A549 (cell line): ENCODE measurements around the gene ACKR1. TPM values are rescaled to one million over a fixed set of nuclear protein-coding genes. Genes with fewer than 3 reads are reported as not detected.

Experiments used
- ATAC-seq, 2 experiments: fragments of 200-7000 bp in 1 of 2; fragments of >200 bp in 1 of 2; cut with Nextera tagmentation in 1 of 2; cut with Tn5 transposase in 1 of 2; 3 replicates each; pipeline versions ENCODE4 v1.8.0 to v1.9.1; 2018 to 2020; ENCODE audit warnings: mild to moderate bottlenecking in 1 of 2, moderate library complexity in 1 of 2
- CTCF ChIA-PET: fragments of 300-600 bp; sonication (Branson Sonifier 250); formaldehyde crosslinking; extraction: SDS; loops from one replicate; lab custom pipeline; 2021; ENCODE audit warnings: antibody characterized with exemption, inconsistent platforms; lab: Yijun Ruan, JAX
- POLR2A ChIA-PET: fragments of 350-600 bp; formaldehyde crosslinking; extraction: SDS; loops from one replicate; lab custom pipeline; 2021; ENCODE audit warnings: antibody characterized with exemption, inconsistent platforms; lab: Yijun Ruan, JAX
- DNase-seq, 2 experiments: peaks; one replicate each; pipeline versions ENCODE4 v3.0.0 to v3.0.0-alpha.2; 2011 to 2016; ENCODE audit warnings: low read depth in 1 of 2, low spot score in 1 of 2
- FAIRE-seq: peaks from 2 replicates; lab custom pipeline; 2011; peaks lifted over from hg19 to GRCh38; lab: Jason Lieb, UNC
- H3K27ac ChIP-seq, 2 experiments: fragments of >200 bp; sonication (Bioruptor Twin); formaldehyde crosslinking; 3 replicates each; pipeline ENCODE4 v1.5.1; 2016 to 2017
- H3K4me1 ChIP-seq: fragments of >200 bp; sonication (Bioruptor Twin); formaldehyde crosslinking; 3 replicates; pipeline ENCODE4 v1.6.1; 2016
- H3K4me2 ChIP-seq: fragments of >200 bp; sonication (Bioruptor Twin); formaldehyde crosslinking; 3 replicates; pipeline ENCODE4 v1.6.1; 2016
- H3K4me3 ChIP-seq: fragments of >200 bp; sonication (Bioruptor Twin); formaldehyde crosslinking; 3 replicates; pipeline ENCODE4 v1.5.1; 2016
- H3K9me3 ChIP-seq: fragments of >200 bp; sonication (Bioruptor Twin); formaldehyde crosslinking; 3 replicates; pipeline ENCODE4 v1.6.1; 2016
- BHLHE40 ChIP-seq: IDR thresholded peaks from 2 replicates; pipeline ENCODE4 v1.6.1; 2012; ENCODE audit warnings: low read depth, low read length, inconsistent platforms
- CBX2 ChIP-seq: fragments of 200-600 bp; sonication (generic); IDR thresholded peaks from 2 replicates; pipeline ENCODE4 v1.6.1; 2016; ENCODE audit warnings: low read depth, mild to moderate bottlenecking, borderline replicate concordance
- CHD2 ChIP-seq: fragments of 150-350 bp; IDR thresholded peaks from 2 replicates; pipeline ENCODE4 v1.6.1; 2014; ENCODE audit warnings: low read length; ENCODE audit not compliant: partially characterized antibody
- CTCF ChIP-seq: fragments of >200 bp; sonication (Bioruptor Twin); formaldehyde crosslinking; IDR thresholded peaks from 3 replicates; pipeline ENCODE4 v1.5.1; 2016
- EP300 ChIP-seq, 2 experiments: fragments of >200 bp; sonication (Bioruptor Twin); formaldehyde crosslinking; IDR thresholded peaks; 2 replicates in 1 of 2; 3 replicates in 1 of 2; pipeline ENCODE4 v1.6.1; 2016 to 2017
- ESRRA ChIP-seq: fragments of 150-350 bp; IDR thresholded peaks from 2 replicates; pipeline ENCODE4 v1.6.1; 2014; ENCODE audit warnings: mild to moderate bottlenecking, low read length, borderline replicate concordance
- FOSB ChIP-seq: fragments of 250-450 bp; sonication (Bioruptor Pico); IDR thresholded peaks from 2 replicates; pipeline ENCODE4 v1.5.0; 2020; ENCODE audit warnings: mild to moderate bottlenecking, moderate library complexity
- FOSL2 ChIP-seq, 2 experiments: fragments of 450-650 bp in 1 of 2; fragments of >200 bp in 1 of 2; sonication (Bioruptor Twin) in 1 of 2; formaldehyde crosslinking; IDR thresholded peaks; 2 replicates each; pipeline versions ENCODE4 v1.5.0 to v1.6.1; 2016 to 2020; ENCODE audit warnings: mild to moderate bottlenecking in 1 of 2, moderate library complexity in 1 of 2
- GATA3 ChIP-seq: IDR thresholded peaks from 2 replicates; pipeline ENCODE4 v1.6.1; 2012; ENCODE audit warnings: borderline replicate concordance
- HEYL ChIP-seq: fragments of 250-450 bp; sonication (Bioruptor Pico); IDR thresholded peaks from 2 replicates; pipeline ENCODE4 v1.8.0; 2021; ENCODE audit warnings: mild to moderate bottlenecking, moderate library complexity
- JUNB ChIP-seq: fragments of >200 bp; sonication (Bioruptor Twin); formaldehyde crosslinking; IDR thresholded peaks from 2 replicates; pipeline ENCODE4 v1.6.1; 2016
- KDM5A ChIP-seq: fragments of 200-600 bp; sonication (generic); IDR thresholded peaks from 2 replicates; pipeline ENCODE4 v1.6.1; 2016; ENCODE audit warnings: antibody characterized with exemption, mild to moderate bottlenecking
- MAZ ChIP-seq: fragments of 150-350 bp; IDR thresholded peaks from 2 replicates; pipeline ENCODE4 v1.6.1; 2014; ENCODE audit warnings: antibody characterized with exemption, low read depth, low read length, borderline replicate concordance
- NFE2L2 ChIP-seq: fragments of 150-350 bp; conservative IDR thresholded peaks from 2 replicates; pipeline ENCODE4 v1.6.1; 2014; ENCODE audit warnings: low read length
- RAD21 ChIP-seq, 2 experiments: fragments of >200 bp in 1 of 2; sonication (Bioruptor Twin) in 1 of 2; formaldehyde crosslinking in 1 of 2; IDR thresholded peaks in 1 of 2; conservative IDR thresholded peaks in 1 of 2; 2 replicates in 1 of 2; 3 replicates in 1 of 2; pipeline ENCODE4 v1.6.1; 2012 to 2018; ENCODE audit warnings: inconsistent platforms in 1 of 2
- RARB ChIP-seq: fragments of 250-450 bp; sonication (Bioruptor Pico); IDR thresholded peaks from 2 replicates; pipeline ENCODE4 v1.8.0; 2021; ENCODE audit warnings: mild to moderate bottlenecking, moderate library complexity
- RCOR1 ChIP-seq: fragments of 150-350 bp; IDR thresholded peaks from 2 replicates; pipeline ENCODE4 v1.6.1; 2014; ENCODE audit warnings: antibody characterized with exemption, low read length, low read depth
- TP53 ChIP-seq: fragments of 250-450 bp; sonication (Bioruptor Pico); IDR thresholded peaks from 2 replicates; pipeline ENCODE4 v1.5.0; 2021; ENCODE audit warnings: mild to moderate bottlenecking, moderate library complexity
- ZC3H11A ChIP-seq: fragments of 450-650 bp; IDR thresholded peaks from 2 replicates; pipeline ENCODE4 v1.6.1; 2014; ENCODE audit warnings: antibody characterized with exemption, mild to moderate bottlenecking
- ZSCAN20 ChIP-seq: fragments of 250-450 bp; sonication (Bioruptor Pico); IDR thresholded peaks from 2 replicates; pipeline ENCODE4 v1.8.0; 2022; ENCODE audit warnings: mild to moderate bottlenecking, moderate library complexity
- WGBS: methylation state at CpG from one replicate; pipeline ENCODE4 v1.1.6; 2017; ENCODE audit errors: missing lambda C conversion rate; 5-methylcytosine and 5-hydroxymethylcytosine counted together
- polyA plus RNA-seq, 4 experiments: library from polyadenylated mRNA; depleted of rRNA in 3 of 4; stranded (reverse); fragments of >200 nt; fragmentation: RNase III in 1 of 4; extraction: RNeasy Plus Mini Kit Qiagen cat#74134 plus additional on column Dnase treatment in 1 of 4; gene quantifications; 2 replicates in 3 of 4; 3 replicates in 1 of 4; pipeline ENCODE4 v1.2.3, GENCODE V29; 2011 to 2017

The ACKR1 gene
- polyA plus RNA-seq, 2 of the 4 experiments (the other 2 are of a cell fraction): not detected

GRCh38 chr1:159162516-159163265 is 42.0 kb upstream of the ACKR1 start (continued):
- TF ChIP-seq TP53 (CRISPR knock-in tag): no peak
- no peak for TF ChIP-seq BHLHE40

GRCh38 chr1:159163614-159164228 is 41.0 kb upstream of the ACKR1 start:
- ATAC-seq: no peak
- POLR2A ChIA-PET: no interaction called here

GRCh38 chr1:159168043-159168442 is 36.6 kb upstream of the ACKR1 start:
- Histone ChIP-seq H3K4me1 (peaks cover 13% of the 10 kb centered on the region; the same call in 2 of the 3 replicates), H3K4me3 (no peak overlapping the region), H3K4me2 (no peak overlapping the region), H3K27ac (no peak overlapping the region), H3K9me3 (no peaks in the 10 kb centered on the region)
- TF ChIP-seq NFE2L2 (no peak), ESRRA (no peak), HEYL (no peak), FOSL2 (IDR thresholded peaks at IDR 0.05) (no peak), FOSL2 (CRISPR knock-in tag; IDR thresholded peaks at IDR 0.05) (no peak), ZC3H11A (no peak), KDM5A (no peak), JUNB (no peak), ZSCAN20 (CRISPR knock-in tag) (no peak), FOSB (CRISPR knock-in tag) (no peak), CHD2 (no peak), RCOR1 (no peak), GATA3 (no peak)
- no peak for ATAC-seq
- no peak for DNase-seq
- ChIA-PET POLR2A (no interaction called here), CTCF (interaction anchor here (1.0 to 1.9 kb wide), 4 partner anchors 11 to 43 kb away, joined by 3 to 6 read pairs (median 4); no protein-coding TSS in a partner anchor)
- FAIRE-seq: no peak
- WGBS: 3% methylated on average over 4 of the region's 4 CpGs

More at GRCh38 chr1:159163614-159164228, 41.0 kb upstream of the ACKR1 start:
- H3K9me3 ChIP-seq: no peaks in the 10 kb centered on the region
- no peak overlapping the region for H3K27ac ChIP-seq
- peaks cover 8% of the 10 kb centered on the region for H3K4me1 ChIP-seq
- WGBS: 39% methylated on average over 9 of the region's 9 CpGs
- DNase-seq (no peak), FAIRE-seq (no peak)
- H3K4me3 ChIP-seq: no peak overlapping the region
- no peak for TF ChIP-seq MAZ
- CTCF ChIA-PET: interaction anchor here (0.9 to 6.0 kb wide), 4 partner anchors 14 to 729 kb away, joined by 3 to 106 read pairs (median 12); no protein-coding TSS in a partner anchor
- H3K4me2 ChIP-seq: no peak overlapping the region

GRCh38 chr1:159170639-159171038 is 34.0 kb upstream of the ACKR1 start:
- TF ChIP-seq EP300 (IDR thresholded peaks at IDR 0.05): no peak
- TF ChIP-seq RAD21 (conservative IDR thresholded peaks at IDR 0.05 in 1 of 2, IDR thresholded peaks at IDR 0.05 in 1 of 2): no peak
- TF ChIP-seq CTCF: no peak
- no peak for TF ChIP-seq CBX2
- no peak for TF ChIP-seq RARB (CRISPR knock-in tag)
- TF ChIP-seq, all 56 proteins: peak for 0
- Histone ChIP-seq H3K9me3 (no peaks in the 10 kb centered on the region), H3K27ac (no peak overlapping the region), H3K4me2 (peak overlapping the region; percentile 99; the same call in 1 of the 3 replicates), H3K4me3 (no peak overlapping the region), H3K4me1 (peaks cover 13% of the 10 kb centered on the region; the same call in 2 of the 3 replicates)
- DNase-seq (no peak), ATAC-seq (no peak), FAIRE-seq (no peak)
- ChIA-PET CTCF (interaction anchor here (1.0 to 1.2 kb wide), 2 partner anchors 10 to 27 kb away, joined by 5 read pairs; no protein-coding TSS in a partner anchor), POLR2A (no interaction called here)
- WGBS: 17% methylated on average over 5 of the region's 5 CpGs
